ENCODE data around the gene NTN5. TPM values are rescaled to one million over a fixed set of nuclear protein-coding genes. Genes with fewer than 3 reads are reported as not detected.
"Not testable (repeated sequence)": the region's sequence is repeated elsewhere in the genome, so short reads cannot be mapped to it uniquely, and the experiment has no call there.

Gene NTN5
- total and polyA plus RNA-seq, 9 donors = 0.18 to 8.5 (median 2.1) TPM

DNA sequence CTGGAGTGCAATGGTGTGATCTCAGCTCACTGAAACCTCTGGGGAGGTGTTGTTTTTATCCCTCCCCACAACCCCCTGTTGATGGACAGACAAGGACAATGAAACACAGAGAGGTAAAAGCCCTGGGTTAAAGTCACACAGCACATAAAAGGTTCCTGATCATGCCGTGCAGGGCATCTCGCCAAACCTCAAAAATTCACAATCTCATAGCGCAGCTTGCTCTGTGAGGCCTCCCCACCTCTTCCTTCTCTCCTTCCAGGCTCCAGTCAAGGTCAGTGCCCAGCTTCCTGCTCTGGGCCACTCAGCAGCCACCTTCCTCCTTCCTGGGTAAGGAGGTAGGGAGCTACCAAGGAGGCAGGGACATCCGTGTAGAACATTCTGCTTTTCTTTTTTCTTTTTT is 25.2 kb upstream of the NTN5 start:
- no CpG with 5 or more reads among the region's 4 CpGs for WGBS (ENCODE audit: insufficient coverage)
- DNase-seq = no peak
- H3K4me1 ChIP-seq (ENCODE audit: control insufficient read depth, insufficient read depth, low read length) = peaks cover 12% of the 10 kb centered on the region
- H3K4me3 ChIP-seq (ENCODE audit: low read length) = no peak overlapping the region
- H3K9me3 ChIP-seq (replicated peaks; ENCODE audit: control insufficient read depth, low read depth, low read length) = no peaks in the 10 kb centered on the region
- peaks cover 24% of the 10 kb centered on the region for H3K27me3 ChIP-seq (ENCODE audit: control insufficient read depth, insufficient read depth, low read length)
- no peak overlapping the region for H3K27ac ChIP-seq (ENCODE audit: low read length)
- H3K36me3 ChIP-seq (ENCODE audit: control insufficient read depth, insufficient read depth, low read length) = no peaks in the 10 kb centered on the region

- DNase-seq = no peak
- H3K4me3 ChIP-seq (ENCODE audit: low read length) = no peak overlapping the region
- no peaks in the 10 kb centered on the region for H3K36me3 ChIP-seq (ENCODE audit: control insufficient read depth, insufficient read depth, low read length)
- no peak overlapping the region for H3K27ac ChIP-seq (ENCODE audit: low read length)
- WGBS (ENCODE audit: insufficient coverage) = 4% methylated on average over 25 of the region's 34 CpGs
- peaks cover 24% of the 10 kb centered on the region for H3K27me3 ChIP-seq (ENCODE audit: control insufficient read depth, insufficient read depth, low read length)
- no peaks in the 10 kb centered on the region for H3K9me3 ChIP-seq (replicated peaks; ENCODE audit: control insufficient read depth, low read depth, low read length)
- peaks cover 12% of the 10 kb centered on the region for H3K4me1 ChIP-seq (ENCODE audit: control insufficient read depth, insufficient read depth, low read length)
These were observed 23.7 kb upstream of the NTN5 start for GRCh38 chr19:48696353-48697010.

DNA sequence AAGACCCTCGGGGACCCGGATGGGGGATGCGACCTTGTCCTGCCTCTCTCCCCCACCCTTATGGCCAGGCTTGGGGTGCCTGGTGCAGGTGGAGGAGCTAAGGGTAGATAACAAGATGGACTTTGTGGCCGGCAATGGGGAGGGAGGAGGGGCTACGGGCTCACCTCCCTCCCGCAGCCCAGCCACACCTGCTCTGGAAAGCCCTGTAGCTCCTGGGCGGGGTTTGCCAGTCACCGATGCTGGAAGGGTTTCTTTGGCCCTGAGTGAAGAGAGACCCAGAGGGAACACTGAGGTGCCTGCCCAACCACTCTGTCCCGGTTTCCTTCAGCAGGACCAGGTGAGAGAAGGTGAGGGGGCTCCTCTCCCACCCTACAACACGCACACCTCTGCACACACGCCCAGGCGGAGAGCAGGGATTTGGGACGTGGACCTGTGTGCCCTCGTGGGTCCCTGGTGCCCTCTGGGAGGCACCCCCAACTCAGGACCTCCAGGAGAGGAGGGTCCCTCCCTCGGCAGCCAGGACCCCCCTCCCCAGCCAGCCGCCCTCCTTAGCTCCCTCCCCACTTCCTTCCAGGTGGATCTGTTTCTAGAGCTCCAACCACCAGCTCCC is 23.0 kb upstream of the NTN5 start, which contains the start of gene FUT2:
TSS of gene FUT2 (plus strand) at position 229 of the 610 bp plus-strand sequence. CDS start 6,986 bp downstream, outside the sequence.
- Histone ChIP-seq H3K9me3 (replicated peaks; ENCODE audit: control insufficient read depth, low read depth, low read length) (no peaks in the 10 kb centered on the region), H3K4me3 (ENCODE audit: low read length) (no peak within 1 kb of the TSS), H3K27me3 (ENCODE audit: control insufficient read depth, insufficient read depth, low read length) (peaks cover 24% of the 10 kb centered on the region), H3K27ac (ENCODE audit: low read length) (no peak within 1 kb of the TSS), H3K36me3 (ENCODE audit: control insufficient read depth, insufficient read depth, low read length) (no peaks in the 10 kb centered on the region), H3K4me1 (ENCODE audit: control insufficient read depth, insufficient read depth, low read length) (peaks cover 12% of the 10 kb centered on the region)
- WGBS (ENCODE audit: insufficient coverage) = 12% methylated on average over 5 of the region's 16 CpGs
- no peak for DNase-seq

DNA sequence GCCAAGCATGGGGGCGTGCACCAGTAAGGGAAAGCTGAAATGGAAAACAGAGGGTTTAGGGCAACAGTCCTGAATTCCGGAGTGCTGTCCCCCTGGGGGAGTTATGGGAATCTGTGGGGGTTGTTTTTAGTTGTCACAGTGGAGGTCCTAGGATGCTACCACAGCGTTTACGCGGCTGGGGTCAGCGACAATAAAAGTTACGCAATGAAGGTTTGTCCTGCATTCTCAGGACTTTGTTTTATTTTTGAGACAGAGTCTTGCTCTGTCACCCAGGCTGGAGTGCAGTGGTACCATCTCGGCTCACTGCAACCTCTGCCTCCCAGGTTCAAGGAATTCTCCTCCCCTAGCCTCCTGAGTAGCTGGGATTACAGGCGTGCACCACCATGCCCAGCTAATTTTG is 20.8 kb upstream of the NTN5 start:
- Histone ChIP-seq H3K27me3 (ENCODE audit: control insufficient read depth, insufficient read depth, low read length) (peaks cover 24% of the 10 kb centered on the region), H3K4me1 (ENCODE audit: control insufficient read depth, insufficient read depth, low read length) (peaks cover 12% of the 10 kb centered on the region)
- not testable (repeated sequence) for H3K36me3 ChIP-seq (ENCODE audit: control insufficient read depth, insufficient read depth, low read length); DNase-seq; H3K4me3 ChIP-seq (ENCODE audit: low read length); H3K27ac ChIP-seq (ENCODE audit: low read length); H3K9me3 ChIP-seq (replicated peaks; ENCODE audit: control insufficient read depth, low read depth, low read length)
- 71% methylated on average over 7 of the region's 9 CpGs for WGBS (ENCODE audit: insufficient coverage)

- Histone ChIP-seq H3K4me3 (ENCODE audit: low read length) (no peak overlapping the region), H3K27ac (ENCODE audit: low read length) (no peak overlapping the region), H3K4me1 (ENCODE audit: control insufficient read depth, insufficient read depth, low read length) (no peaks in the 10 kb centered on the region), H3K27me3 (ENCODE audit: control insufficient read depth, insufficient read depth, low read length) (no peaks in the 10 kb centered on the region), H3K9me3 (replicated peaks; ENCODE audit: control insufficient read depth, low read depth, low read length) (no peaks in the 10 kb centered on the region), H3K36me3 (ENCODE audit: control insufficient read depth, insufficient read depth, low read length) (no peaks in the 10 kb centered on the region)
- DNase-seq = peak; percentile 37
- WGBS (ENCODE audit: insufficient coverage) = 38% methylated on average over 1 of the region's 7 CpGs
These were observed 16.6 kb upstream of the NTN5 start for GRCh38 chr19:48689449-48689848.

- Histone ChIP-seq H3K36me3 (ENCODE audit: control insufficient read depth, insufficient read depth, low read length) (no peaks in the 10 kb centered on the region), H3K27ac (ENCODE audit: low read length) (no peak overlapping the region), H3K27me3 (ENCODE audit: control insufficient read depth, insufficient read depth, low read length) (no peaks in the 10 kb centered on the region), H3K9me3 (replicated peaks; ENCODE audit: control insufficient read depth, low read depth, low read length) (no peaks in the 10 kb centered on the region), H3K4me3 (ENCODE audit: low read length) (no peak overlapping the region), H3K4me1 (ENCODE audit: control insufficient read depth, insufficient read depth, low read length) (no peaks in the 10 kb centered on the region)
- no peak for DNase-seq
- WGBS (ENCODE audit: insufficient coverage) = 84% methylated on average over 3 of the region's 3 CpGs
These were observed 15.0 kb upstream of the NTN5 start for GRCh38 chr19:48687776-48688175.

GRCh38 chr19:48686637-48687036 is 13.8 kb upstream of the NTN5 start:
- DNase-seq = not testable (repeated sequence)

DNA sequence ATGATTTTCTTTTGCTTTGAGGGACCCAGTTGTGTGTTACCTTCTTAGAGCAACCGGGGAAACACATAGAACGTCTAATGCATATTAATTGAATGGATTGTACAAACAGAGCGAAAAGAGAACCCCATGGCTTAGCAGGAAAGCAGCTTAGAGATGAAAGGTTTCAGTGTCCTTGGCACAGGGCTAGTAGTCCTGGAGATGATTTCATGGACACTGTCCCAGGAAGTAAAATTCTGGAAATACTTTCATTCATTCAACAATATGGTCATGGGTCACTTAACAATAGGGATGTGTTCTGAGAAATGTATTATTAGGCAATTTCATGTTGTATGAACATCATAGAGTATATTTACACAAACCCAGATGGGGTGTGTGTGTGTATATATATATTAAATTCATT is 13.3 kb upstream of the NTN5 start:
- no peak for DNase-seq
- Histone ChIP-seq H3K36me3 (ENCODE audit: control insufficient read depth, insufficient read depth, low read length) (no peaks in the 10 kb centered on the region), H3K27ac (ENCODE audit: low read length) (no peak overlapping the region), H3K27me3 (ENCODE audit: control insufficient read depth, insufficient read depth, low read length) (no peaks in the 10 kb centered on the region), H3K9me3 (replicated peaks; ENCODE audit: control insufficient read depth, low read depth, low read length) (no peaks in the 10 kb centered on the region), H3K4me1 (ENCODE audit: control insufficient read depth, insufficient read depth, low read length) (peaks cover 2% of the 10 kb centered on the region), H3K4me3 (ENCODE audit: low read length) (no peak overlapping the region)
- 57% methylated on average over 1 of the region's 3 CpGs for whole genome bisulfite sequencing (ENCODE audit: insufficient coverage)

More at GRCh38 chr19:48686637-48687036, 13.8 kb upstream of the NTN5 start:
- H3K27ac ChIP-seq (ENCODE audit: low read length); H3K27me3 ChIP-seq (ENCODE audit: control insufficient read depth, insufficient read depth, low read length); H3K4me1 ChIP-seq (ENCODE audit: control insufficient read depth, insufficient read depth, low read length); H3K36me3 ChIP-seq (ENCODE audit: control insufficient read depth, insufficient read depth, low read length); H3K9me3 ChIP-seq (replicated peaks; ENCODE audit: control insufficient read depth, low read depth, low read length); H3K4me3 ChIP-seq (ENCODE audit: low read length): not testable (repeated sequence)
- 90% methylated on average over 4 of the region's 7 CpGs for WGBS (ENCODE audit: insufficient coverage)

DNA sequence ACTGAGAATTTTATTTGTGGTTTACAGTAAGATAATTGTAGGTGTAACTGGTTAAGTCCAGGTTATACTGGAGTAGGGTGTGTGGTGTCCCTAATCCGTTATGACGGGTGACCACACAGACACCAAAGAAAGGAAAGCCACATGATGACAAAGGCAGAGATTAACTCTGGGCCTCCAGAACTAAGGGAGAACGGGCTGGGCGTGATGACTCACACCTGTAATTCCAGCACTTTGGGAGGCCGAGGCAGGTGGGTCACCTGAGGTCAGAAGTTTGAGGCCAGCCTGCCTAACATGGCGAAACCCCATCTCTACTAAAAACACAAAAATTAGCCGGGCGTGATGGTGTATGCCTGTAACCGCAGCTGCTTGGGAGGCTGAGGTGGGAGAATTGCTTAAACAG is 12.8 kb upstream of the NTN5 start:
- H3K36me3 ChIP-seq (ENCODE audit: control insufficient read depth, insufficient read depth, low read length) = no peaks in the 10 kb centered on the region

GRCh38 chr19:48683349-48683748 is 10.5 kb upstream of the NTN5 start:
- peak; percentile 87 for DNase-seq
- 38% methylated on average over 10 of the region's 11 CpGs for WGBS (ENCODE audit: insufficient coverage)
- no peaks in the 10 kb centered on the region for H3K27me3 ChIP-seq (ENCODE audit: control insufficient read depth, insufficient read depth, low read length)
- no peak overlapping the region for H3K27ac ChIP-seq (ENCODE audit: low read length)
- peak overlapping the region; percentile 12 for H3K4me3 ChIP-seq (ENCODE audit: low read length)
- no peaks in the 10 kb centered on the region for H3K36me3 ChIP-seq (ENCODE audit: control insufficient read depth, insufficient read depth, low read length)
- H3K9me3 ChIP-seq (replicated peaks; ENCODE audit: control insufficient read depth, low read depth, low read length) = no peaks in the 10 kb centered on the region
- peaks cover 6% of the 10 kb centered on the region for H3K4me1 ChIP-seq (ENCODE audit: control insufficient read depth, insufficient read depth, low read length)

More for the DNA sequence above, 12.8 kb upstream of the NTN5 start:
- no peak overlapping the region for H3K4me3 ChIP-seq (ENCODE audit: low read length)
- no peak overlapping the region for H3K27ac ChIP-seq (ENCODE audit: low read length)
- no peak for DNase-seq
- H3K4me1 ChIP-seq (ENCODE audit: control insufficient read depth, insufficient read depth, low read length) = peaks cover 6% of the 10 kb centered on the region
- WGBS (ENCODE audit: insufficient coverage) = 84% methylated on average over 2 of the region's 9 CpGs
- no peaks in the 10 kb centered on the region for H3K9me3 ChIP-seq (replicated peaks; ENCODE audit: control insufficient read depth, low read depth, low read length)
- H3K27me3 ChIP-seq (ENCODE audit: control insufficient read depth, insufficient read depth, low read length) = no peaks in the 10 kb centered on the region

All from muscle of leg (tissue), 11 donors.